ENCODE results near the gene IL24.

The IL24 gene

DNA sequence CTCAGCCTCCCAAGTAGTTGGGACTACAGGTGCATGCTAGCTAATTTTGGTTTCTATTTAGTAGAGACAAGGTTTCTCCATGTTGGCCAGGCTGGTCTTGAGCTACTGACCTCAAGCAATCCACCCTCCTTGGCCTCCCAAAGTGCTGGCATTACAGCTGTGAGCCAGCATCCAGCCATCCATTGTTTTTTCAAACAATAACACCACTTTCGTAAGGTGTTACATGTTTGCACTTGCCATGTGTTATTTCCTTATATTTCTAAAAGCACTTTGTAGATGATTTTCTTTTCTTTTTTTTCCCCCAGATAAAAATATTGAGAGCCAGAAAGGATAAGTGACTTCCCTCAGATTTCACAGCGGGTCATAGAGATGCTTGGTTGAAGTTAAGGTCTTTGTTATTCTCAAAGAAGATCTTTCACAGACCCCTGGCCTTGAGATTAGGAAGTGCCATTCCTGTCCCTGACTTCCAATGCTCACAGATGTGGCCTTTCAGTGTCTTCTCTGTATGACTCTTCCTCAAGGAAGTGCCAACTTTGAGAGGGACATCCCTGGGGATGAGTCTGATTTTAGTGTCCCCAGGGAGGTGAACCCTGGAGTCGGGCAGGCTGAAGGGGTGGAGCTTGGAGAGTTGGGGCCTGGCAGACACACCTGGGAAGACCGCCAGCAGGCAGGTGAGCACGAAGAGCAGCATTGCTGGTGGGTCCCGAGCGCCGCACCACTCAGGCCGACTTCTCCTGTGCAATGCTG is 42.8 kb downstream of the IL24 start:
- no peak overlapping the region for H3K27ac ChIP-seq (ENCODE audit: low read length)
- no peaks in the 10 kb centered on the region; the same call in 1 of the 2 replicates for H3K9me3 ChIP-seq (ENCODE audit: control insufficient read depth, insufficient read depth, low read length)
- H3K36me3 ChIP-seq (ENCODE audit: control insufficient read depth, insufficient read depth, low read length): no peaks in the 10 kb centered on the region
- no peaks in the 10 kb centered on the region for H3K27me3 ChIP-seq (ENCODE audit: control insufficient read depth, insufficient read depth, low read length)
- no CpG with 5 or more reads among the region's 9 CpGs for WGBS (ENCODE audit: insufficient coverage, insufficient read length)
- no peak for DNase-seq (ENCODE audit: low read depth, low spot score)
- no peak overlapping the region for H3K4me3 ChIP-seq (ENCODE audit: low read length)
- H3K4me1 ChIP-seq (ENCODE audit: control insufficient read depth, insufficient read depth, low read length): no peaks in the 10 kb centered on the region

DNA sequence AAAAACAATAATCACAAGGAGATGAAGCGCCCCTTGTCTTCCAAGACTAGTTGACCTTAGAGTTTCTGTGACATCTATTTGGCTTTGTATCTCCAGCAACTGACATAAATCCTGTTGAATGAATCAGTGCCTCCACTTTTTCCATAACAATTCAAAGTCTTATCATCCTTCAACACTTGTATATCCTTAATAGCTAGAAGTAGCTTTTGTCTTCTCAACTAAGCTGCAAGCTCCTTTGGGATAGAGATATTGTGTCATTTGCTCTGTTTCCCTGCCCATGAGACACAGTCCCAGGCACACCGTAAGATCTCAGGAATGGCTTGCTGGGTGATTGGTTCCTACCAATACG is 43.3 kb downstream of the IL24 start:
- Histone ChIP-seq H3K36me3 (ENCODE audit: control insufficient read depth, insufficient read depth, low read length) (no peaks in the 10 kb centered on the region), H3K9me3 (ENCODE audit: control insufficient read depth, insufficient read depth, low read length) (no peaks in the 10 kb centered on the region; the same call in 1 of the 2 replicates), H3K27me3 (ENCODE audit: control insufficient read depth, insufficient read depth, low read length) (no peaks in the 10 kb centered on the region), H3K4me3 (ENCODE audit: low read length) (no peak overlapping the region), H3K27ac (ENCODE audit: low read length) (no peak overlapping the region), H3K4me1 (ENCODE audit: control insufficient read depth, insufficient read depth, low read length) (no peaks in the 10 kb centered on the region)
- no CpG with 5 or more reads among the region's 3 CpGs for WGBS (ENCODE audit: insufficient coverage, insufficient read length)
- DNase-seq (ENCODE audit: low read depth, low spot score): no peak

DNA sequence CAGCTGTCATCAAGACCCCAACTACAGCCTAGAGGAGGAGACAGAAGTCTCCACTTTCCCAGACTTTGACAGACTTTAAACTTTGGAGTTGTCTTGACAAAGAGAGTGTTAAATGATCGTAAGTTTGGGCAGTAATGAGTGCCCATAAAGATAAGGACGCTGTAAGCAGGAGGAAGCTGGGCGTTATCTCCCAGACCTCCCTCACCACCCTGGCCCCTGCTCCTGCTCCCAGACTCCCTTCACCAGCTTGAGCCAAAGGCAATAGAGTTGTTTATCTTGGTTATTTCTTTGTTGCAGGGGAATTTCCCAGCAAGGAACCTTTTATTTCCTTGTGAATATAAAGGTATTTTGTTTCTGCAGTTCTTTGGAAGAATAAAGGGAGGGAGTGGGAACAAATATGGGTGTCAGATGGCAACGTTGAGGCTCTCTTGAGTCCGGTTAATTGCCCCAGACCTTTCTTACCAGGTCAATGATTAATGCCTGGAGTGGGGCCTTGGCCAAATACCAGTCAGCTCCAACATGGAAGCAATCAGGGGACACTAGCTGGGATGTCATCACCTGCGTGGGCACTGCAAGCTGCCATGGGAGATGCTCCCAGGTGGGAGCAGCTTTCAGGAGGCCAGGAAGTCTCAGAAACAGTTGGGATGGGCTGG is 44.6 kb downstream of the IL24 start:
- Histone ChIP-seq H3K4me3 (ENCODE audit: low read length) (no peak overlapping the region; the same call in 1 of the 2 replicates), H3K36me3 (ENCODE audit: control insufficient read depth, insufficient read depth, low read length) (no peaks in the 10 kb centered on the region), H3K9me3 (ENCODE audit: control insufficient read depth, insufficient read depth, low read length) (no peaks in the 10 kb centered on the region; the same call in 1 of the 2 replicates), H3K27me3 (ENCODE audit: control insufficient read depth, insufficient read depth, low read length) (no peaks in the 10 kb centered on the region), H3K4me1 (ENCODE audit: control insufficient read depth, insufficient read depth, low read length) (no peaks in the 10 kb centered on the region), H3K27ac (ENCODE audit: low read length) (no peak overlapping the region)
- no peak for DNase-seq (ENCODE audit: low read depth, low spot score)
- WGBS (ENCODE audit: insufficient coverage, insufficient read length): no CpG with 5 or more reads among the region's 6 CpGs

DNA sequence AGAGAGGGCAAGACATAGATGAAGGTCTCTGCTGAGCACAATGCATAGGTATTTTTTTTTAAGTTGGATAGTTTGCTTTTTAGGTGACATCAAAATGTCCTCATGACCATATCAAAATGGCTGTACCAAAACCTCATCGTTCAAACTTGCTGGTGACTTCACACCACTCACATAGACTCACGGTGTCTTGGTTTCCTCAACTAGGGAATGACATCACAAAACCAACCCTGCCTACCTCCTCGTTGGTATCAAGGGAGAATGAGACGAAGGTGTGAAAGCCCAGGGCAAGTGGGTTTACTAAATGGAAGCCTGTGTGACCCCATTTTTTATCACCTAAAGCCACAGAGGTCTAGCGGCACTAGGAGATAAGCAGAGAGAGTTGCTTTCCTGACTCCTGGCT is 47.5 kb downstream of the IL24 start:
- DNase-seq (ENCODE audit: low read depth, low spot score): no peak
- Histone ChIP-seq H3K4me1 (ENCODE audit: control insufficient read depth, insufficient read depth, low read length) (no peaks in the 10 kb centered on the region), H3K9me3 (ENCODE audit: control insufficient read depth, insufficient read depth, low read length) (no peaks in the 10 kb centered on the region; the same call in 1 of the 2 replicates), H3K36me3 (ENCODE audit: control insufficient read depth, insufficient read depth, low read length) (no peaks in the 10 kb centered on the region), H3K4me3 (ENCODE audit: low read length) (no peak overlapping the region), H3K27ac (ENCODE audit: low read length) (no peak overlapping the region), H3K27me3 (ENCODE audit: control insufficient read depth, insufficient read depth, low read length) (no peaks in the 10 kb centered on the region)
- WGBS (ENCODE audit: insufficient coverage, insufficient read length): no CpG with 5 or more reads among the region's 5 CpGs

DNA sequence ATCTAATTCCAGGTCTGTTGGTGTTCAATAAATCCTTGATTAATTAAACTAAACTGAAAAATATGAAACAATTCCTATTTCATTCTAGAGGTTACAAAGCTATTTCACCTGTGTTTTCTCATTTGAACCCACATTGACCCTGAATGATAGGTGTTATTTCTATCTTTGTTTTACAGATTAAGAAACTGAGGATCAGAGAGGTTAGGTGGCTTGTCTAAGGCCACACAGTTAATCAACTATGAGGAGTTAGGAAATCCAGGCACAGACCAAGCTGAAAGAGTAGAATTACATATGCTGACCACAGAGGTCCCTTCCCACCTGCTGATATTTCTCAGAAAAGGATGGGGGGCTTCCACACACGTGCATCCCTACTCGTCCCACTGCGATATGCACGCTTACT is 48.5 kb downstream of the IL24 start:
- Histone ChIP-seq H3K4me1 (ENCODE audit: control insufficient read depth, insufficient read depth, low read length) (no peaks in the 10 kb centered on the region), H3K36me3 (ENCODE audit: control insufficient read depth, insufficient read depth, low read length) (no peaks in the 10 kb centered on the region), H3K4me3 (ENCODE audit: low read length) (no peak overlapping the region), H3K27ac (ENCODE audit: low read length) (no peak overlapping the region), H3K27me3 (ENCODE audit: control insufficient read depth, insufficient read depth, low read length) (no peaks in the 10 kb centered on the region), H3K9me3 (ENCODE audit: control insufficient read depth, insufficient read depth, low read length) (no peaks in the 10 kb centered on the region; the same call in 1 of the 2 replicates)
- no peak for DNase-seq (ENCODE audit: low read depth, low spot score)
- WGBS (ENCODE audit: insufficient coverage, insufficient read length): no CpG with 5 or more reads among the region's 4 CpGs

DNA sequence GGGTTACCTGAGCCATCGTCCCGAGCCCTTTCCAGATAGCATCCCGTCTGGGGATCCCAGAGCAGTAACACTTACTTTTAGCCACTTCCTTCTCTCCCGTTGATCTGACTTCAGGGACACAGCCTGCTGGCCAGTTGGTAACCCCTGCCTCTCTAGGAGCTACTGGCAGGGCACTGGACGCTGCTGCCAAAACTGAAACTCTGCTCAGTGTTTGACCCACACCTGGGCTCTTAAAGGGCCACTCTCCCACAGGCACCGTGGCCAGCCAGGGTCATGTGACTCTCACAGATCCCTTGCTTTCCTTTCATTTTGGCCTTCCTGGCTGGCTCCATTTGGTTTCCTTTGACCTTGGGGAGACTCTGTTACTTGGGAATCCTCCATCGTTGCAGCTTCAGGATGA is 49.0 kb downstream of the IL24 start, which contains the start of gene PIGR:
Gene PIGR (minus strand): TSS at position 206 of the 400 bp plus-strand sequence. CDS start 5,935 bp downstream, outside the sequence.
- Histone ChIP-seq H3K27me3 (ENCODE audit: control insufficient read depth, insufficient read depth, low read length) (no peaks in the 10 kb centered on the region), H3K27ac (ENCODE audit: low read length) (no peak within 1 kb of the TSS), H3K4me1 (ENCODE audit: control insufficient read depth, insufficient read depth, low read length) (no peaks in the 10 kb centered on the region), H3K4me3 (ENCODE audit: low read length) (no peak within 1 kb of the TSS), H3K9me3 (ENCODE audit: control insufficient read depth, insufficient read depth, low read length) (no peaks in the 10 kb centered on the region; the same call in 1 of the 2 replicates), H3K36me3 (ENCODE audit: control insufficient read depth, insufficient read depth, low read length) (no peaks in the 10 kb centered on the region)
- DNase-seq (ENCODE audit: low read depth, low spot score): no peak
- WGBS (ENCODE audit: insufficient coverage, insufficient read length): no CpG with 5 or more reads among the region's 7 CpGs

DNA sequence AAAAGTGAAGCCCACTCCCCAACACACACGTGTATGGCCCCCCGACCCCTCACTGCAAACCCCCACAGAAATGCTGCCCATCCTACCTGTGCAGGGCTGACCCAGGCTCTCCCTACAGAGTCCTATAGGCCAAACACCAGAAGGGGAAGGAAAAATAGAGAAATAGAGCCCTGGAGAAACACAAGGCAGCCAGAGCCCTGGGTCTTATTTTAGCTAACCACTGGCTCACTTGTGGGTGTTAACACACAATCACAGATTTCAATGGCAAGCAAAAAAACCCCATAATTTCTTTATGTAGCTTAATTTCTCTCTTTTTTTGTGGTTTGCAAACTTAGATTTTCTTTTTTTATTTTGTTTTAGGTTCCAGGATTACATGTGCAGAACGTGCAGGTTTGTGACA is 50.0 kb downstream of the IL24 start:
- no peaks in the 10 kb centered on the region for H3K9me3 ChIP-seq (ENCODE audit: control insufficient read depth, insufficient read depth, low read length)
- no peaks in the 10 kb centered on the region for H3K27me3 ChIP-seq (ENCODE audit: control insufficient read depth, insufficient read depth, low read length)
- DNase-seq (ENCODE audit: low read depth, low spot score): no peak
- no peak overlapping the region for H3K27ac ChIP-seq (ENCODE audit: low read length)
- no peak overlapping the region for H3K4me3 ChIP-seq (ENCODE audit: low read length)
- no CpG with 5 or more reads among the region's 3 CpGs for WGBS (ENCODE audit: insufficient coverage, insufficient read length)
- H3K36me3 ChIP-seq (ENCODE audit: control insufficient read depth, insufficient read depth, low read length): no peaks in the 10 kb centered on the region
- H3K4me1 ChIP-seq (ENCODE audit: control insufficient read depth, insufficient read depth, low read length): no peaks in the 10 kb centered on the region

DNA sequence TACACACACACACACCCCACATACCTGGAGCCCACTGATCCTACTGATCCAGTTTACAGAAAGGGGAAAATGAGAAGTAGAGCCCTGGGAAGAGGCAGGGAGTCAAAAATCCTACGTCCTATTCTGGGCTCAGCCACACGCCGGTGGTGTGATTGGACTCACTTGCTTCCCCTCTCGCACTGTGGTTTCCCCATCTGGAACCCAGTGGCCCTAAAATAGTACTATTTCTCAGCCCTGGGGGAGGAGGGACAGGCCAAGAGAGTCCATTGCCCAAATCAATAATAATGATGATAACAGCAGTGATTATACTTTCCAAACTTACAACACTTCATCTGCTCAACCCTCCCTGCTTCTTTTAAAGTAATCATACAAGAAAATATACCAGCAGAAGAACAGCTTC is 52.0 kb downstream of the IL24 start:
- no peak overlapping the region for H3K27ac ChIP-seq (ENCODE audit: low read length)
- H3K4me1 ChIP-seq (ENCODE audit: control insufficient read depth, insufficient read depth, low read length): no peaks in the 10 kb centered on the region
- no peaks in the 10 kb centered on the region for H3K9me3 ChIP-seq (ENCODE audit: control insufficient read depth, insufficient read depth, low read length)
- H3K36me3 ChIP-seq (ENCODE audit: control insufficient read depth, insufficient read depth, low read length): no peaks in the 10 kb centered on the region
- no peak overlapping the region for H3K4me3 ChIP-seq (ENCODE audit: low read length)
- DNase-seq (ENCODE audit: low read depth, low spot score): no peak
- no CpG with 5 or more reads among the region's 4 CpGs for WGBS (ENCODE audit: insufficient coverage, insufficient read length)
- H3K27me3 ChIP-seq (ENCODE audit: control insufficient read depth, insufficient read depth, low read length): no peaks in the 10 kb centered on the region

DNA sequence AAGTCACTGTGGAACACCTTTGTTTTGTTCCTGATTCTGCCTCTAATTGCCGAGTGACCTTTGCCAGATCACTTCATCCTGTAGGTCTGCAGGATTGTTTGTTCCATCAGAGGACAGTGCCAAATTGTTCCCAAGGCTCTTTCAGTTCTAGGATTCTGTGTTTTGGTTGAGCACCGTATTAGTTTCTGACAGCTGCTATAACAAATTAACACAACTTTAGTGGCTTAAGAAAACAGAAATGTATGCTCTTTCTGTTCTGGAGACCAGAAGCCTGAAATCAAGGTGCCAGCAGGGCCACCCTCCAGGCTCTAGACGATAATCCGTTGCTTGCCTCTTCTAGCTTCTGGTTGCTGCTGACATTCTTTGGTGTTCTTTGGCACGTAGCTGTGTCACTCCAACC is 52.4 kb downstream of the IL24 start:
- no peak for DNase-seq (ENCODE audit: low read depth, low spot score)
- no CpG with 5 or more reads among the region's 5 CpGs for WGBS (ENCODE audit: insufficient coverage, insufficient read length)
- H3K27ac ChIP-seq (ENCODE audit: low read length): no peak overlapping the region
- H3K27me3 ChIP-seq (ENCODE audit: control insufficient read depth, insufficient read depth, low read length): no peaks in the 10 kb centered on the region
- H3K4me3 ChIP-seq (ENCODE audit: low read length): no peak overlapping the region
- H3K4me1 ChIP-seq (ENCODE audit: control insufficient read depth, insufficient read depth, low read length): no peaks in the 10 kb centered on the region
- no peaks in the 10 kb centered on the region for H3K9me3 ChIP-seq (ENCODE audit: control insufficient read depth, insufficient read depth, low read length)
- H3K36me3 ChIP-seq (ENCODE audit: control insufficient read depth, insufficient read depth, low read length): no peaks in the 10 kb centered on the region

DNA sequence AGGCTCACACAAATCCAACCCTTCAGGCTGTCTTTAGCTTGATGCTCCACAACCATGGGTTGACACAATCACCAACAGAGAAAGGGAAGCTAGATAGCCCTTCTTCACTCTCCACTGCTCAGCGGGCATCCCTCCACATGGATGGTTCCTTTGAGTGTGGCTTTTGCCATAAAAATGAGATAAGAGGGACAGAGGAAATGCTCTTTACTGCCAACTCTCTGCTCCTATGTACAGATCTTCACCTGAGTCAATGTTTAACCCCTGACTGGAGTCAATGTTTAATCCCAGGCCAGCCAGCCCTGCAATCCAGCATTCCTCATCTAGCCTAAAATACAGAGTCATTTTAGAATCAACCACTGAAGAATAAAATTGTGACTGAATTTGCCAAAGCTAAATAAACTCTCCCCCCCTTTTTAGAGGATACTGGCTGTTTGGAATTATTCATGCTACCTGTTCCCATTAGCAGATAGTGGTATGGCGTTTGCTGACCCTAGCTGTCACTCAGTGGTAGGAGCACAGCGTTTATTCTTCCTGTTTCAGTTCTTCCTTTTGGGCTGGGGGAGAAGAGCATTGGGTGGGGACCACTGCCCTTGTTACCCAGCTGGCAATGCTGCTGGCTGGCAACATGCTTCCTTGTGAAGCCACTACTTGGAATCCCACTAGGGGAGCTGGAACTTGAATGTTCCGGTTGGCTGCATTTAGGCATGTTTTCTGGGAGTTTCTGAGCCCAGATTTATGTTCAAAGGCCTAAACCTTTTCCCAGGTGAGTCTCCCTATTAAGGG is 54.3 kb downstream of the IL24 start:
- H3K4me3 ChIP-seq (ENCODE audit: low read length): no peak overlapping the region
- no peaks in the 10 kb centered on the region for H3K9me3 ChIP-seq (ENCODE audit: control insufficient read depth, insufficient read depth, low read length)
- H3K4me1 ChIP-seq (ENCODE audit: control insufficient read depth, insufficient read depth, low read length): no peaks in the 10 kb centered on the region
- no peaks in the 10 kb centered on the region for H3K36me3 ChIP-seq (ENCODE audit: control insufficient read depth, insufficient read depth, low read length)
- H3K27ac ChIP-seq (ENCODE audit: low read length): no peak overlapping the region
- H3K27me3 ChIP-seq (ENCODE audit: control insufficient read depth, insufficient read depth, low read length): no peaks in the 10 kb centered on the region
- WGBS (ENCODE audit: insufficient coverage, insufficient read length): no CpG with 5 or more reads among the region's 4 CpGs
- DNase-seq (ENCODE audit: low read depth, low spot score): no peak

Measured in iPS DF 6.9 (cell line).